Measurements from ENCODE around the gene SERPINI1.

SERPINI1 gene

DNA sequence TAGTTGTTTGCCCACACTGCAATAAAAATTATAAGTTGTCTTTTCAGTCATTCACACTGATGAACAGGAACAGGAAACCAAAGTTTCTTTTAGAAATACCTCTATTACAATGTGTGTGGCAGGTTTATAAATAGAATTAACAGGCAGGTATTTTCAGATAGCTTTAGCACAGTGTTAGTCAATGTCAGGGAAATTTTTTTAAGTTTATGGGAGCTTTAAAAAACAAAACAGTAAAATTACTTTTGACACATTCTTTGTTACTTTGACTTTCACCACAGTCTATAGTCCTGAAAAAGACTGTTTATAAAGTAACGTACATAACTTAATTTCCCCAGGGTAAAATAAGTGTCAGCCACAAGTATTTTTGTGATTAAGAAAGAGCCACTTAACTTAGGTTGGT is 38.1 kb downstream of the SERPINI1 start:
- Histone ChIP-seq H3K4me3 (no peak overlapping the region), H3K36me3 (no peaks in the 10 kb centered on the region), H3K27me3 (no peaks in the 10 kb centered on the region), H3K9me3 (peaks cover 0 to 3% (median 3%) of the 10 kb centered on the region in 3 donors), H3K4me1 (no peaks in the 10 kb centered on the region), H3K27ac (no peak overlapping the region)
- no peak for DNase-seq
- intact Hi-C loops (cut with DNase I; ENCODE audit: low total_unique reads): no loop called here
- TF ChIP-seq, protein P1, sequence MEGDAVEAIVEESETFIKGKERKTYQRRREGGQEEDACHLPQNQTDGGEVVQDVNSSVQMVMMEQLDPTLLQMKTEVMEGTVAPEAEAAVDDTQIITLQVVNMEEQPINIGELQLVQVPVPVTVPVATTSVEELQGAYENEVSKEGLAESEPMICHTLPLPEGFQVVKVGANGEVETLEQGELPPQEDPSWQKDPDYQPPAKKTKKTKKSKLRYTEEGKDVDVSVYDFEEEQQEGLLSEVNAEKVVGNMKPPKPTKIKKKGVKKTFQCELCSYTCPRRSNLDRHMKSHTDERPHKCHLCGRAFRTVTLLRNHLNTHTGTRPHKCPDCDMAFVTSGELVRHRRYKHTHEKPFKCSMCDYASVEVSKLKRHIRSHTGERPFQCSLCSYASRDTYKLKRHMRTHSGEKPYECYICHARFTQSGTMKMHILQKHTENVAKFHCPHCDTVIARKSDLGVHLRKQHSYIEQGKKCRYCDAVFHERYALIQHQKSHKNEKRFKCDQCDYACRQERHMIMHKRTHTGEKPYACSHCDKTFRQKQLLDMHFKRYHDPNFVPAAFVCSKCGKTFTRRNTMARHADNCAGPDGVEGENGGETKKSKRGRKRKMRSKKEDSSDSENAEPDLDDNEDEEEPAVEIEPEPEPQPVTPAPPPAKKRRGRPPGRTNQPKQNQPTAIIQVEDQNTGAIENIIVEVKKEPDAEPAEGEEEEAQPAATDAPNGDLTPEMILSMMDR (IDR thresholded peaks at IDR 0.05): no peak

DNA sequence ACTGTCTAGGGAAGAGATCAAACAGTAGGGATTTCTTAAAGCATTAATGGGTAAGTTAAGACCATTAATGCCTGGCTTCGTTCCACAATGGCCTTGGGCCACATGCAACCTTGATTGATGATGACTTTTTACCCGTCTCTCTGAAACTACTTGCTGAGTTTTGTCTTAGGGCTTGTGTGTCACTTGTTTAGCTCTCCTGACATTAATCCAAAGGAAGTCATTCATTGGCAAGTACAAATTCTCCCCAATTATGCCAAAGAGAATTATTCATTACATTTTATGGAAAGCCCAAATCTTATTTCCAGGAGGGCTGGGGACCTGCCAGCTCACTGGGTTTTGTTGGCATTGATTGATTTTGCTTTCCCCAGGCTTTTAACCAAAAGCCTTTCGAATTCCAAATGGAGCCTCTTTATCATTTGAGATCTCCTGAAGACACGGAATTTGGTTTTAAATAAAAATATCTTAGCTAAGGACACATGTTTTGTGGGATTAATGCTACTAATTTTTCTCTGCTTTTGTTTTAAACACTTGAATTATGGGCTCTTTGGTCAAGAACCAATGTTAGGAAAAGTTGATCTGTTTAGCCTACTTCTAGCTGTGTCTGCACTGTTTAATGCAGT is 40.7 kb downstream of the SERPINI1 start:
- no peaks in the 10 kb centered on the region for H3K4me1 ChIP-seq
- H3K27me3 ChIP-seq: no peaks in the 10 kb centered on the region
- no peak overlapping the region for H3K4me3 ChIP-seq
- TF ChIP-seq, protein P1 (IDR thresholded peaks at IDR 0.05): no peak
- H3K36me3 ChIP-seq: no peaks in the 10 kb centered on the region
- H3K27ac ChIP-seq: no peak overlapping the region
- DNase-seq: no peak
- intact Hi-C loops (cut with DNase I; ENCODE audit: low total_unique reads): no loop called here
- H3K9me3 ChIP-seq: peaks cover 0 to 3% (median 3%) of the 10 kb centered on the region in 3 donors

DNA sequence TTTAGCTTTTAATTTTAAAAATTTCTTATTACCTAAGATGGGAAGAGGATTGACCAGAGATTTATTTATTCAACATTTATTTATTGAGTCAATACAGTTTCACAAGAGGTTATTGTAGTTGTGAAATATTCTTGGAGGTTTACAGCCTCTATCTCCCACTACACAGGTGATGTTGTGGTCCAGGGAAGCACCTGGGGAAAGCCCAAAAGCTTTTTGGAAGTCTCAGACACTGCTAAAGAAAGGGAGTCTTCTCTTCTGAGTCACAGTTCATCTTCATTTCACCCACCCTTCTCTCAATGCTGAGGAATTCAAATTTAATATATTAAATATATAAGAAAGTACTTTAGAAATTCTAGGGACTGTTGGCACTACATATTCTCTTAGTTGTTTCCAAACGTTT is 41.8 kb downstream of the SERPINI1 start:
- TF ChIP-seq, protein P1 (IDR thresholded peaks at IDR 0.05): no peak
- H3K4me1 ChIP-seq: no peaks in the 10 kb centered on the region

DNA sequence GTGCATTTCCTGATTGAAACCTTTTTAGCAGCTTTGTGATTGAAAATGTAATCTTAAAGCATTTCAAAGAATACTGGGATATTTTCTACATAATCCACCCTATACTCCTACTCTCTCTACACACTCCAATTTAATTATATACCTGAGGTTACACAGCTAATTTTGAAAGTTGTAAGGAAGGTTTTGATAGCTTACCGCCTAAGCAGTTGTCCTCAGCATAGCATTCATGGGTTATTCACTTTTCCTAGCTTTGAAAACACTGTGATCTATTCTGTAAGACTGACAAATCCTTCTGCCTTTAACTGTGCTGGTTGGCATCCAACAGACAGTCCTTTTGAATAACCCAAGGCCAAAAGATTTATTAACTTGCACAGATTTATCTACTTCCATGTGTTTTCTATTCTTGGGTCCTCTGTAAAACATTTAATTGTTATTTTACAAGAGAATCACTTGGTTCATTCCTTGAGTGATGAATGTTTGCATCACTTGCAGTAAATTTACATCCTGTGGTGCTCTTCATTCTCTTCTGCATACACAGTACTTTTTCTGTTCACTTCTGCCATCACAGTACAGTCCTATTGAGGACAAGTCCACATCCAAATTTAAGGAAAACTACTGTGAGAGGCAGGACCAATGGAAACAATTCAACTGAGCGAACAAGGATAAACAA is 44.8 kb downstream of the SERPINI1 start:
- TF ChIP-seq, protein P1 (IDR thresholded peaks at IDR 0.05): no peak
- Histone ChIP-seq H3K27me3 (no peaks in the 10 kb centered on the region), H3K9me3 (peaks cover 0 to 3% (median 3%) of the 10 kb centered on the region in 3 donors), H3K27ac (no peak overlapping the region), H3K4me1 (peaks cover 0 to 11% (median 8%) of the 10 kb centered on the region in 4 donors), H3K4me3 (no peak overlapping the region), H3K36me3 (no peaks in the 10 kb centered on the region)
- no peak for DNase-seq
- intact Hi-C loops (cut with DNase I; ENCODE audit: low total_unique reads): no loop called here

More for the DNA sequence above, 41.8 kb downstream of the SERPINI1 start:
- Histone ChIP-seq H3K9me3 (peaks cover 0 to 3% (median 3%) of the 10 kb centered on the region in 3 donors), H3K27ac (no peak overlapping the region), H3K36me3 (no peaks in the 10 kb centered on the region), H3K27me3 (no peaks in the 10 kb centered on the region), H3K4me3 (no peak overlapping the region)
- intact Hi-C loops (cut with DNase I; ENCODE audit: low total_unique reads): no loop called here
- DNase-seq: no peak

DNA sequence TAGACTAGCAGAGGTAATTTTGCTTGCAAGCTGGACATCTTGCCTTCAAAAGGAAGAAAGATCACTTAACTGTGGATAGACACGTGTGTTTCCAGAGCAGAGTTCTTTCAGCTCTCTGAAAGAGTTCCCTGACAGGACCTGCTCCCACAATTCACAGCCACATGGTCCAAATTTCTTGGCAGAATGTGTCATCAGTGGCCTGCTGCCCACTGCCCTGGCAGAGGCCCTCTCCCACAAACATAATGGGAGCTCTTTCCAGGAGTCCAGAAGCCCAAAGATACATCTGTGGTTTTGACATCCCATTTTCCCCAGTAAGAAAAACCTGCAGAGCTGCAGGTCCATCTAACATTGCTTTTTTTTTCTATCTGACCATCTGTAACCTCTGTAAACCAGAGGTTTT is 48.3 kb downstream of the SERPINI1 start:
- Histone ChIP-seq H3K9me3 (no peaks in the 10 kb centered on the region), H3K27ac (no peak overlapping the region), H3K4me3 (no peak overlapping the region), H3K4me1 (peaks cover 0 to 11% (median 8%) of the 10 kb centered on the region in 4 donors), H3K36me3 (no peaks in the 10 kb centered on the region), H3K27me3 (no peaks in the 10 kb centered on the region)
- intact Hi-C loops (cut with DNase I; ENCODE audit: low total_unique reads): no loop called here
- TF ChIP-seq, protein P1 (IDR thresholded peaks at IDR 0.05): no peak
- DNase-seq: no peak
